B cell (primary cell): Measurements from ENCODE around the gene PSME2. TPM values are rescaled to one million over a fixed set of nuclear protein-coding genes. Genes with fewer than 3 reads are reported as not detected.

Source experiments
- ATAC-seq: fragments of 200-7000 bp; cut with Tn5 transposase; one replicate; pipeline ENCODE4 v1.10.0; 2021; ENCODE audit warnings: low read depth, mild to moderate bottlenecking, moderate number of reproducible peaks, moderate library complexity
- CTCF ChIA-PET: fragments of 350-600 bp; sonication (Branson Sonifier 250); formaldehyde crosslinking; loops from one replicate; lab custom pipeline; 2021; ENCODE audit warnings: antibody characterized with exemption, inconsistent platforms; lab: Charles Lee
- POLR2A ChIA-PET: fragments of 350-600 bp; sonication (Branson Sonifier 250); formaldehyde crosslinking; loops from one replicate; lab custom pipeline; 2021; ENCODE audit warnings: antibody characterized with exemption; lab: Charles Lee
- DNase-seq: peaks from one replicate; pipeline ENCODE4 v3.0.0; 2013
- H2AFZ ChIP-seq: 2 replicates; pipeline ENCODE4 v1.6.1; 2012; ENCODE audit warnings: mild to moderate bottlenecking, low read depth, low read length; ENCODE audit not compliant: insufficient read depth, poor library complexity, severe bottlenecking
- H3K27ac ChIP-seq, 2 donors: 1 replicate in 1 of 2; 2 replicates in 1 of 2; pipeline ENCODE4 v1.5.1; 2012 to 2013; ENCODE audit warnings: low read length in 2 of 2, mild to moderate bottlenecking in 2 of 2, moderate library complexity in 1 of 2
- H3K27me3 ChIP-seq, 4 experiments: fragments of 200-600 bp in 1 of 4; sonication (generic) in 1 of 4; replicated peaks in 1 of 4; 1 replicate in 2 of 4; 2 replicates in 2 of 4; pipeline versions ENCODE4 v1.6.1 to v1.7.0; 2013 to 2016; ENCODE audit warnings: low read length in 3 of 4, mild to moderate bottlenecking in 2 of 4, mixed read lengths in 1 of 4, moderate library complexity in 1 of 4; ENCODE audit not compliant: insufficient read depth in 4 of 4, control insufficient read depth in 3 of 4; ENCODE audit errors: control extremely low read depth in 1 of 4
- H3K36me3 ChIP-seq, 2 experiments: replicated peaks in 1 of 2; 1 replicate in 1 of 2; 2 replicates in 1 of 2; pipeline versions ENCODE4 v1.6.1 to v1.7.1; 2013; ENCODE audit warnings: low read length in 1 of 2; ENCODE audit not compliant: insufficient read depth in 2 of 2, control insufficient read depth in 1 of 2; ENCODE audit errors: control extremely low read depth in 1 of 2, extremely low read depth in 1 of 2
- H3K4me1 ChIP-seq, 2 donors: fragments of 200-600 bp in 1 of 2; sonication (generic) in 1 of 2; 1 replicate in 1 of 2; 2 replicates in 1 of 2; pipeline versions ENCODE4 v1.5.1 to v1.6.1; 2013 to 2017; ENCODE audit warnings: low read length in 2 of 2; ENCODE audit not compliant: control insufficient read depth in 2 of 2, insufficient read depth in 2 of 2
- H3K4me2 ChIP-seq: replicated peaks from 2 replicates; pipeline ENCODE3; 2012; ENCODE audit warnings: mild to moderate bottlenecking, low read depth, low read length; ENCODE audit not compliant: poor library complexity, severe bottlenecking
- H3K4me3 ChIP-seq, 5 experiments: fragments of 200-600 bp in 1 of 5; sonication (generic) in 1 of 5; 1 replicate in 3 of 5; 2 replicates in 2 of 5; pipeline versions ENCODE4 v1.5.1 to v1.7.0; 2011 to 2016; ENCODE audit warnings: low read length in 4 of 5, mild to moderate bottlenecking in 4 of 5, low read depth in 2 of 5, control low read depth in 1 of 5, moderate library complexity in 1 of 5; ENCODE audit not compliant: insufficient read depth in 1 of 5; ENCODE audit errors: control extremely low read depth in 1 of 5, extremely low read depth in 1 of 5
- H3K79me2 ChIP-seq: fragments of 200-600 bp; sonication (generic); one replicate; pipeline ENCODE4 v1.6.0; 2016; ENCODE audit warnings: low read length; ENCODE audit not compliant: control insufficient read depth, insufficient read depth
- H3K9ac ChIP-seq: fragments of 200-600 bp; sonication (generic); 2 replicates; pipeline ENCODE4 v1.6.1; 2017; ENCODE audit warnings: mild to moderate bottlenecking, low read length, moderate library complexity
- H3K9me3 ChIP-seq, 3 donors: one replicate each; pipeline versions ENCODE4 v1.6.1 to v1.7.1; 2013; ENCODE audit warnings: low read length in 2 of 3; ENCODE audit not compliant: control insufficient read depth in 2 of 3, insufficient read depth in 1 of 3; ENCODE audit errors: control extremely low read depth in 1 of 3
- H4K20me1 ChIP-seq: 2 replicates; pipeline ENCODE4 v1.6.0; 2012; ENCODE audit warnings: mild to moderate bottlenecking, low read length; ENCODE audit not compliant: insufficient read depth, control insufficient read depth, poor library complexity, severe bottlenecking
- H3K27ac Mint-ChIP-seq: one replicate; pipeline ENCODE4 v1.8.0; 2021; ENCODE audit warnings: mixed read lengths
- H3K27me3 Mint-ChIP-seq: one replicate; pipeline ENCODE4 v1.8.0; 2021; ENCODE audit warnings: mixed read lengths
- H3K4me1 Mint-ChIP-seq: one replicate; pipeline ENCODE4 v1.8.0; 2021; ENCODE audit warnings: mixed read lengths
- H3K4me3 Mint-ChIP-seq: one replicate; pipeline ENCODE4 v1.8.0; 2021; ENCODE audit warnings: mixed read lengths
- H3K9me3 Mint-ChIP-seq: one replicate; pipeline ENCODE4 v1.8.0; 2022; ENCODE audit warnings: mixed read lengths; ENCODE audit not compliant: insufficient read depth
- EZH2 ChIP-seq: IDR thresholded peaks from 2 replicates; pipeline ENCODE4 v1.6.1; 2012; ENCODE audit warnings: borderline replicate concordance, low read depth, mild to moderate bottlenecking, moderate library complexity, low read length; ENCODE audit not compliant: insufficient read depth, poor library complexity, severe bottlenecking
- WGBS: methylation state at CpG from one replicate; pipeline ENCODE4 v1.1.5; 2013; ENCODE audit warnings: missing lambda C conversion rate; ENCODE audit not compliant: insufficient coverage; 5-methylcytosine and 5-hydroxymethylcytosine counted together
- intact Hi-C: fragments of 100-400 bp; cut with micrococcal nuclease; formaldehyde crosslinking; loops from one replicate; pipeline ENCODE4 v1.10.0; 2022
- polyA plus RNA-seq: library from polyadenylated mRNA; depleted of rRNA; stranded (reverse); fragments of >200 nt; gene quantifications from 2 replicates; pipeline ENCODE4 v1.2.3, GENCODE V29; 2012
- total RNA-seq, 2 donors: library from RNA; stranded (reverse); fragments of 120-200 nt in 1 of 2; gene quantifications; 1 replicate in 1 of 2; 2 replicates in 1 of 2; pipeline versions ENCODE4 v1.2.3 to v1.2.4, GENCODE V29; 2013 to 2022
- TF ChIP-seq, protein P1 (sequence below): fragments of 200-600 bp; IDR thresholded peaks from one replicate; pipeline ENCODE4 v1.8.0; 2022; ENCODE audit warnings: antibody characterized with exemption, mild to moderate bottlenecking

Gene PSME2
- total and polyA plus RNA-seq, 2 donors (not counting 1 experiment from before 2014, with no cell fraction given) = 126 to 141 TPM

DNA sequence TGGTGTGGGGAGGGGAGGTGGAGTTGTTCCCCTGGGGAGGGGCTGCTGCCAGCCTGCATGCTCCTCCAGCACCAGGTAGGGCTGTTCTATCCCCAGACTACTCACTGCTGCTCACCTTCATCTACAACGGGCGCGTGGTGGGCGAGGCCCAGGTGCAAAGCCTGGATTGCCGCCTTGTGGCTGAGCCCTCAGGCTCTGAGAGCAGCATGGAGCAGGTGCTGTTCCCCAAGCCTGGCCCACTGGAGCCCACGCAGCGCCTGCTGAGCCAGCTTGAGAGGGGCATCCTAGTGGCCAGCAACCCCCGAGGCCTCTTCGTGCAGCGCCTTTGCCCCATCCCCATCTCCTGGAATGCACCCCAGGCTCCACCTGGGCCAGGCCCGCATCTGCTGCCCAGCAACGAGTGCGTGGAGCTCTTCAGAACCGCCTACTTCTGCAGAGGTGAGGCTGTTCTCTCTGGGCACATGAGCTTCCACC, 18.1 kb upstream of the PSME2 start:
- Histone ChIP-seq H3K9me3 (no peaks in the 10 kb centered on the region), H3K27me3 (no peaks in the 10 kb centered on the region), H4K20me1 (peaks cover 53% of the 10 kb centered on the region), H3K36me3 (peaks cover 3 to 67% of the 10 kb centered on the region in 2 experiments), H3K4me1 (peaks cover 29 to 39% of the 10 kb centered on the region in 2 donors), H2AFZ (no peak overlapping the region), H3K4me2 (no peak overlapping the region), H3K27ac (no peak overlapping the region), H3K9ac (no peak overlapping the region), H3K79me2 (peaks cover 37% of the 10 kb centered on the region), H3K4me3 (no peak overlapping the region)
- no peak for ATAC-seq
- WGBS = 97% methylated on average over 14 of the region's 14 CpGs
- Mint-ChIP-seq H3K27ac (peak overlapping the region; percentile 67), H3K4me1 (peaks cover 45% of the 10 kb centered on the region), H3K4me3 (no peak overlapping the region), H3K27me3 (no peaks in the 10 kb centered on the region), H3K9me3 (no peaks in the 10 kb centered on the region)
- POLR2A ChIA-PET = interaction anchor here (0.6 kb wide), 1 partner anchor 112 kb away, joined by 3 read pairs; no protein-coding TSS in a partner anchor
- no peak for DNase-seq
- no peak for TF ChIP-seq EZH2
- TF ChIP-seq, protein P1, sequence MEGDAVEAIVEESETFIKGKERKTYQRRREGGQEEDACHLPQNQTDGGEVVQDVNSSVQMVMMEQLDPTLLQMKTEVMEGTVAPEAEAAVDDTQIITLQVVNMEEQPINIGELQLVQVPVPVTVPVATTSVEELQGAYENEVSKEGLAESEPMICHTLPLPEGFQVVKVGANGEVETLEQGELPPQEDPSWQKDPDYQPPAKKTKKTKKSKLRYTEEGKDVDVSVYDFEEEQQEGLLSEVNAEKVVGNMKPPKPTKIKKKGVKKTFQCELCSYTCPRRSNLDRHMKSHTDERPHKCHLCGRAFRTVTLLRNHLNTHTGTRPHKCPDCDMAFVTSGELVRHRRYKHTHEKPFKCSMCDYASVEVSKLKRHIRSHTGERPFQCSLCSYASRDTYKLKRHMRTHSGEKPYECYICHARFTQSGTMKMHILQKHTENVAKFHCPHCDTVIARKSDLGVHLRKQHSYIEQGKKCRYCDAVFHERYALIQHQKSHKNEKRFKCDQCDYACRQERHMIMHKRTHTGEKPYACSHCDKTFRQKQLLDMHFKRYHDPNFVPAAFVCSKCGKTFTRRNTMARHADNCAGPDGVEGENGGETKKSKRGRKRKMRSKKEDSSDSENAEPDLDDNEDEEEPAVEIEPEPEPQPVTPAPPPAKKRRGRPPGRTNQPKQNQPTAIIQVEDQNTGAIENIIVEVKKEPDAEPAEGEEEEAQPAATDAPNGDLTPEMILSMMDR = no peak
- CTCF ChIA-PET = interaction anchor here (0.9 to 1.0 kb wide), 2 partner anchors 54 to 56 kb away, joined by 3 to 5 read pairs; no protein-coding TSS in a partner anchor
- intact Hi-C loops = loop anchor here (5.0 kb wide), 1 partner anchor 68 kb away; the partner anchor contains the start of genes GMPR2 and NEDD8

DNA sequence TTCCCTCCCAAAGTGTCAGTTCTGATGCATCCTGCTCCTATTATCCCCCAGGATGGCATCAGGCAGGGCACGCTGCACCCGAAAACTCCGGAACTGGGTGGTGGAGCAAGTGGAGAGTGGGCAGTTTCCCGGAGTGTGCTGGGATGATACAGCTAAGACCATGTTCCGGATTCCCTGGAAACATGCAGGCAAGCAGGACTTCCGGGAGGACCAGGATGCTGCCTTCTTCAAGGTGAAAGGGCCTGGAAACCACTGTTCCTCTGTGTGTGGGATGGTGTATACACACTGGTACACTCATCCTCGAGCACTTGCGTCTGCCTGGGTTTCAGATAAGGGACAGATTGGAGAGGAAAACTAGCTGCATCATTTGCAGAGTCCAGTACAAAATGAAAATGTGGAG, 15.7 kb upstream of the PSME2 start:
- Mint-ChIP-seq H3K27me3 (no peaks in the 10 kb centered on the region), H3K9me3 (no peaks in the 10 kb centered on the region), H3K4me3 (peak overlapping the region; percentile 100), H3K27ac (peak overlapping the region; percentile 99), H3K4me1 (peaks cover 42% of the 10 kb centered on the region)
- Histone ChIP-seq H4K20me1 (peaks cover 50% of the 10 kb centered on the region), H3K36me3 (peaks cover 3 to 70% of the 10 kb centered on the region in 2 experiments), H3K4me2 (peak overlapping the region; percentile 77), H3K9ac (peak overlapping the region; percentile 76), H3K27ac (peak overlapping the region; percentile 85 to 88), H3K4me1 (peaks cover 29 to 39% of the 10 kb centered on the region in 2 donors), H3K4me3 (peak overlapping the region; percentile 69 to 100 (median 91)), H3K9me3 (no peaks in the 10 kb centered on the region), H3K79me2 (peaks cover 37% of the 10 kb centered on the region), H3K27me3 (no peaks in the 10 kb centered on the region), H2AFZ (no peak overlapping the region)
- CTCF ChIA-PET = interaction anchor here (0.6 to 3.8 kb wide), 21 partner anchors 9 to 270 kb away, joined by 3 to 63 read pairs (median 12); partner anchors contain the start of genes CIDEB, DCAF11, EMC9 and IPO4
- no peak for DNase-seq
- POLR2A ChIA-PET = interaction anchor here (0.7 to 3.8 kb wide), 16 partner anchors 9 to 268 kb away, joined by 3 to 35 read pairs (median 6); partner anchors contain the start of genes DCAF11, DHRS1, EMC9 and IPO4
- TF ChIP-seq EZH2 = no peak
- TF ChIP-seq, protein P1 = no peak
- intact Hi-C loops = loop anchor here (5.0 kb wide), 1 partner anchor 70 kb away; the partner anchor contains the start of genes GMPR2 and NEDD8
- ATAC-seq = no peak
- WGBS = 87% methylated on average over 5 of the region's 8 CpGs
